ENCODE measurements around the gene DCAF4. TPM values are rescaled to one million over a fixed set of nuclear protein-coding genes. Genes with fewer than 3 reads are reported as not detected.

Gene DCAF4
- total RNA-seq, 1 experiment from 2014 or later: 23.4 TPM

DNA sequence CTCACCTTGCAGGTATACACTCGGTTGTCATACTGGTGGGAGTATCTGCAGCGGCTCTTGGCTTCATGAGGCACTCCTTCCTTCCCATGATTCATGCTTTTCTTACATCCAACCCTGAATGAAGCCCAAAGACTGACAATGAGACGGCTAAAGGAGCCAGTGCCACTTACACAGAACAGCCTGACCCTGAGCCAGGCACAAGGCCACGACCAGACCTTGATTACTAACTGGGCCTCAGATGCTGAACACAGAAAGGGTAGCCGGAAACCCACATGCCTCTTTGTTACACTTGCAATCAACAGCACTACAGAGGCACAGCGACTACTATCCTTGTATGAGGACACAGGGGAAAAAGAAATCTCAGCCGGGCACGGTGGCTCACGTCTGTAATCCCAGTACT, 52.6 kb downstream of the DCAF4 start:
- no peak overlapping the region for H3K4me3 ChIP-seq (ENCODE audit: low read depth, low read length, poor library complexity, severe bottlenecking)
- no peaks in the 10 kb centered on the region for H3K36me3 ChIP-seq (ENCODE audit: insufficient read depth, low read length, poor library complexity, severe bottlenecking)
- ChIA-PET CTCF (interaction anchor here (0.6 kb wide), 1 partner anchor 48 kb away, joined by 5 read pairs; the partner anchor contains the start of gene ZFYVE1), POLR2A (ENCODE audit: low non-redundant PET) (no interaction called here)
- DNase-seq (ENCODE audit: low spot score): no peak
- H3K27ac ChIP-seq (ENCODE audit: low read depth, low read length, poor library complexity, severe bottlenecking): no peak overlapping the region
- intact Hi-C loops (cut with micrococcal nuclease; ENCODE audit: unreplicated experiment): no loop called here
- TF ChIP-seq CTCF (conservative IDR thresholded peaks at IDR 0.05; ENCODE audit: low read depth, low read length) (no peak), EZH2 (IDR thresholded peaks at IDR 0.05; ENCODE audit: borderline replicate concordance, low read depth, low read length, poor library complexity, severe bottlenecking) (no peak)
- no TSS peak for BruUV-seq (replicated peaks)
- H3K9me3 ChIP-seq (ENCODE audit: low read depth, low read length, poor library complexity, severe bottlenecking): no peaks in the 10 kb centered on the region
- H3K4me1 ChIP-seq (ENCODE audit: insufficient read depth, low read length, poor library complexity, severe bottlenecking): no peaks in the 10 kb centered on the region
- no peaks in the 10 kb centered on the region for H3K27me3 ChIP-seq (replicated peaks; ENCODE audit: insufficient read depth, low read depth, low read length, poor library complexity)

DNA sequence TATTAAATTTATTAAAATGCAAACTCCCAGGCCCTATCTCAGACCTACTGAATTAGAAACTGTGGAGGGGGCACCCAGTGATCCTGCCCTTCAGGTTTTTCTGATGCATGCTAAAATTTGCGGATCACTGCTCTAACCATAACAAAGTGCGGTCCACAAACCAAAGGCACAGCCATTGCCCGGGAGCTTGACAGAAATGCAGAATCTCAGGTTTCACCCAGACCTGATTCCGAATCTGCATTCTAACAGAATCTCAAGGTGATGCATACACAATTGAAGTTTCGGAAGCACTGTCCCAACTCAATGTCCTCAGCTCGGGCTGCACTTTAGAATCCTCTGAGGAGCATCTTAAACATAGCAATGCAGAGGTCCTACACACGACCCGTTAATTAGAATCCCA, 54.6 kb downstream of the DCAF4 start:
- Histone ChIP-seq H3K27ac (ENCODE audit: low read depth, low read length, poor library complexity, severe bottlenecking) (no peak overlapping the region), H3K36me3 (ENCODE audit: insufficient read depth, low read length, poor library complexity, severe bottlenecking) (no peaks in the 10 kb centered on the region), H3K4me3 (ENCODE audit: low read depth, low read length, poor library complexity, severe bottlenecking) (no peak overlapping the region), H3K9me3 (ENCODE audit: low read depth, low read length, poor library complexity, severe bottlenecking) (no peaks in the 10 kb centered on the region), H3K4me1 (ENCODE audit: insufficient read depth, low read length, poor library complexity, severe bottlenecking) (no peaks in the 10 kb centered on the region), H3K27me3 (replicated peaks; ENCODE audit: insufficient read depth, low read depth, low read length, poor library complexity) (no peaks in the 10 kb centered on the region)
- BruUV-seq (replicated peaks): no TSS peak
- DNase-seq (ENCODE audit: low spot score): no peak
- ChIA-PET CTCF (no interaction called here), POLR2A (ENCODE audit: low non-redundant PET) (no interaction called here)
- TF ChIP-seq EZH2 (IDR thresholded peaks at IDR 0.05; ENCODE audit: borderline replicate concordance, low read depth, low read length, poor library complexity, severe bottlenecking) (no peak), CTCF (conservative IDR thresholded peaks at IDR 0.05; ENCODE audit: low read depth, low read length) (no peak)
- intact Hi-C loops (cut with micrococcal nuclease; ENCODE audit: unreplicated experiment): no loop called here

DNA sequence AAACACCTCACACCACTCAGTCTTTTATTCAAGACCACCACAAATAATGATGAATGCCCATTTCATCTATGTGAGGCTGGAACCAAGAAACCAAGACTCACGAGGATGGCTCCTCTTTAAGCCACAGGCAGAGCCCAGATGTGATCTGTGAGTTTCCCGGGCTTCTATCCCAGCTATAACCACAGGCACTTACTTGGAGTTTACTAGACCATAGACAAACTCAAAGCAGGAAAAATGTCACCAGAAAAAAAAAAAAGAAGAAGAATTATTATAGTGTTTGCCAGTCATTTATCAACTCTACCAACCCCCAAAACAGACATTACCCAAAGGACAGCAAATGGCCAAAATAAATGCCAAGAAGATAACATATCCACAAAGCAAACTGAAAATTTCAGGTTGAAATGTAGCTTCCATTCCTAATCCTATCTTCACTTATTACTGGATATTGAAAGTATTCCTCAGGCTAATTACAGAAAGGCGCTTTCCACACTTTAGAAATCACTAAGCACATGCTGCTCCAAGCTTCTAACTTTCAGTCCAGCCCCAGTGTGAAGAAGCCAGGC, 56.0 kb downstream of the DCAF4 start:
- H3K4me1 ChIP-seq (ENCODE audit: insufficient read depth, low read length, poor library complexity, severe bottlenecking): no peaks in the 10 kb centered on the region
- POLR2A ChIA-PET (ENCODE audit: low non-redundant PET): no interaction called here
- no peaks in the 10 kb centered on the region for H3K9me3 ChIP-seq (ENCODE audit: low read depth, low read length, poor library complexity, severe bottlenecking)
- BruUV-seq (replicated peaks): no TSS peak
- no peaks in the 10 kb centered on the region for H3K27me3 ChIP-seq (replicated peaks; ENCODE audit: insufficient read depth, low read depth, low read length, poor library complexity)
- no peak for TF ChIP-seq EZH2 (IDR thresholded peaks at IDR 0.05; ENCODE audit: borderline replicate concordance, low read depth, low read length, poor library complexity, severe bottlenecking)
- TF ChIP-seq CTCF (conservative IDR thresholded peaks at IDR 0.05; ENCODE audit: low read depth, low read length): no peak
- CTCF ChIA-PET: no interaction called here
- intact Hi-C loops (cut with micrococcal nuclease; ENCODE audit: unreplicated experiment): no loop called here
- H3K36me3 ChIP-seq (ENCODE audit: insufficient read depth, low read length, poor library complexity, severe bottlenecking): no peaks in the 10 kb centered on the region
- DNase-seq (ENCODE audit: low spot score): no peak
- no peak overlapping the region for H3K27ac ChIP-seq (ENCODE audit: low read depth, low read length, poor library complexity, severe bottlenecking)
- no peak overlapping the region for H3K4me3 ChIP-seq (ENCODE audit: low read depth, low read length, poor library complexity, severe bottlenecking)
